ENCODE measurements around the gene CDKAL1.

- TF ChIP-seq CTCF (IDR thresholded peaks at IDR 0.05) (no peak), ARID4B (CRISPR knock-in tag; IDR thresholded peaks at IDR 0.05; ENCODE audit: borderline replicate concordance) (no peak), TP53 (CRISPR knock-in tag; IDR thresholded peaks at IDR 0.05) (no peak), STAT6 (CRISPR knock-in tag; conservative IDR thresholded peaks at IDR 0.05; ENCODE audit: low read depth) (no peak), MYBL2 (CRISPR knock-in tag; IDR thresholded peaks at IDR 0.05) (no peak), E2F1 (CRISPR knock-in tag; IDR thresholded peaks at IDR 0.05) (no peak), ATF2 (CRISPR knock-in tag; IDR thresholded peaks at IDR 0.05; ENCODE audit: borderline replicate concordance, low read depth) (no peak), IRF1 (CRISPR knock-in tag; IDR thresholded peaks at IDR 0.05) (no peak), ZNF416 (CRISPR knock-in tag; IDR thresholded peaks at IDR 0.05) (no peak), MAX (CRISPR knock-in tag; IDR thresholded peaks at IDR 0.05) (no peak), CREB1 (CRISPR knock-in tag; IDR thresholded peaks at IDR 0.05) (no peak)
Observed at GRCh38 chr6:20856681-20857288, 322.5 kb downstream of the CDKAL1 start.
